Esophagus muscularis mucosa (tissue), 4 donors: ENCODE measurements around the gene OR52K2.

Source experiments
- CTCF ChIP-seq, 3 experiments: fragments of 200-600 bp in 2 of 3; fragments of 450-650 bp in 1 of 3; sonication (generic) in 2 of 3; IDR thresholded peaks; one replicate each; pipeline ENCODE4 v1.5.1; 2017 to 2019; ENCODE audit warnings: antibody characterized with exemption in 3 of 3, mild to moderate bottlenecking in 2 of 3, moderate library complexity in 1 of 3
- EP300 ChIP-seq: sonication (generic); formaldehyde crosslinking; IDR thresholded peaks from one replicate; pipeline ENCODE4 v1.6.1; 2017; ENCODE audit warnings: antibody characterized with exemption
- POLR2A ChIP-seq: fragments of 450-650 bp; IDR thresholded peaks from one replicate; pipeline ENCODE4 v1.6.1; 2017; ENCODE audit warnings: antibody characterized with exemption, moderate library complexity, mild to moderate bottlenecking, low read depth
- POLR2AphosphoS5 ChIP-seq, 2 donors: sonication (generic); formaldehyde crosslinking; IDR thresholded peaks; one replicate each; pipeline ENCODE4 v1.6.1; 2017; ENCODE audit warnings: antibody characterized with exemption in 2 of 2

- TF ChIP-seq CTCF (IDR thresholded peaks at IDR 0.05): no peak
- TF ChIP-seq EP300: no peak
- TF ChIP-seq POLR2A: no peak
- TF ChIP-seq POLR2AphosphoS5 (IDR thresholded peaks at IDR 0.05): no peak
Observed at GRCh38 chr11:4479644-4480043, 30.5 kb downstream of the OR52K2 start.
